Aorta (tissue), 5 donors: Measurements from ENCODE around the gene SURF4. TPM values are rescaled to one million over a fixed set of nuclear protein-coding genes. Genes with fewer than 3 reads are reported as not detected.
"Not testable (repeated sequence)": the region's sequence is repeated elsewhere in the genome, so short reads cannot be mapped to it uniquely, and the experiment has no call there.

Experiments used
- ATAC-seq: fragments of 200-7000 bp; cut with Tn5 transposase; one replicate; pipeline ENCODE4 v1.9.1; 2022; ENCODE audit warnings: moderate library complexity; ENCODE audit not compliant: low FRiP score
- DNase-seq, 2 donors: peaks; one replicate each; pipeline ENCODE4 v3.0.0-alpha.2; 2020
- H3K27ac ChIP-seq, 2 donors: one replicate each; pipeline ENCODE4 v1.5.1; 2013; ENCODE audit warnings: low read length in 2 of 2, mild to moderate bottlenecking in 2 of 2, moderate library complexity in 2 of 2, control low read depth in 1 of 2, inconsistent platforms in 1 of 2, low read depth in 1 of 2
- H3K27me3 ChIP-seq, 2 donors: one replicate each; pipeline ENCODE4 v1.6.1; 2013; ENCODE audit warnings: control low read depth in 1 of 2, low read length in 1 of 2, mild to moderate bottlenecking in 1 of 2, moderate library complexity in 1 of 2; ENCODE audit not compliant: insufficient read depth in 2 of 2, control insufficient read depth in 1 of 2
- H3K36me3 ChIP-seq, 2 donors: one replicate each; pipeline ENCODE4 v1.6.1; 2013; ENCODE audit warnings: control low read depth in 1 of 2, low read length in 1 of 2, mild to moderate bottlenecking in 1 of 2; ENCODE audit not compliant: insufficient read depth in 2 of 2, control insufficient read depth in 1 of 2
- H3K4me1 ChIP-seq, 2 donors: one replicate each; pipeline ENCODE4 v1.6.1; 2013; ENCODE audit warnings: low read length in 2 of 2, control low read depth in 1 of 2, mild to moderate bottlenecking in 1 of 2, moderate library complexity in 1 of 2; ENCODE audit not compliant: insufficient read depth in 2 of 2, control insufficient read depth in 1 of 2
- H3K4me3 ChIP-seq, 2 donors: one replicate each; pipeline ENCODE4 v1.5.1; 2013; ENCODE audit warnings: low read length in 2 of 2, control low read depth in 1 of 2, mild to moderate bottlenecking in 1 of 2
- H3K9me3 ChIP-seq: one replicate; pipeline ENCODE4 v1.6.1; 2013; ENCODE audit warnings: mild to moderate bottlenecking, low read length; ENCODE audit not compliant: control insufficient read depth
- whole genome bisulfite sequencing, 2 donors: extraction: QIAGEN DNeasy Blood & Tissue Kit; methylation state at CpG; one replicate each; pipeline ENCODE4 v1.1.7; 2013; 5-methylcytosine and 5-hydroxymethylcytosine counted together
- intact Hi-C, 2 donors: fragments of 100-400 bp; cut with DNase I; formaldehyde crosslinking; loops; one replicate each; pipeline versions ENCODE4 v1.14.2 to v1.15.0; 2022
- polyA plus RNA-seq, 2 donors: library from polyadenylated mRNA; stranded (reverse); fragments of 200-250 nt; gene quantifications; one replicate each; pipeline ENCODE4 v1.2.3, GENCODE V29; 2013
- total RNA-seq, 2 donors: library from RNA; stranded (reverse); fragmentation: NEBNext Ultra II Directional; extraction: Animal tissue kit (Norgen Biotek cat#: 25700); gene quantifications; one replicate each; pipeline ENCODE4 v1.2.1, GENCODE V29; 2021
- donor health status: healthy with polysubstance abuse.
- donor health status: Bipolar disorder and iron deficiency.
- donor health status: DM: no; HTN: no; CAD: no.
- donor health status: DM: no; HTN: no; CAD: no.
- donor health status: DM: yes; HTN: yes; CAD: no.

Gene SURF4
- total and polyA plus RNA-seq, 4 donors = 42.3 to 123 (median 92.7) TPM

DNA sequence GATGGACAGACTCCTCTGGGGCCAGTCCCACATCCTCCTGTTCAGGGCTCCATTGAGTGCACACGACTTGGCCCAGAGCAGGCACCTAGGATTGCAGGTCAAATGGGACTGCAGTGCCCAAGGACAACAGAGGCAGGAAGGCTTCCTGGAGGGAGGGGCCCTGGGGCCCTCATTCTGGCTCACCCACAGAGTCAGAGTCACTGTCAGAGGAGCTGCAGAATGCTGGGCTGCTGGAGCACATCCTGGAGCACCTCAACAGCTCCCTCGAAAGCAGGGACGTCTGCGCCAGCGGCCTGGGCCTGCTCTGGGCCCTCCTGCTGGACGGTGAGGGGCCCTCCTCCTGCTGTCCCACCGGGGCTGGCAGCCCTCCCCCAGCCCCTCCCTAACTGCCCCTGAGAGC is 26.8 kb upstream of the SURF4 start:
- no peaks in the 10 kb centered on the region for H3K4me1 ChIP-seq
- no peaks in the 10 kb centered on the region for H3K9me3 ChIP-seq
- H3K36me3 ChIP-seq = peaks cover 0 to 1% of the 10 kb centered on the region in 2 donors
- ATAC-seq = no peak
- intact Hi-C loops = no loop called here
- H3K27ac ChIP-seq = no peak overlapping the region
- WGBS, 2 donors = 69 to 74% methylated on average over 7 of the region's 7 CpGs
- H3K27me3 ChIP-seq = no peaks in the 10 kb centered on the region
- DNase-seq = no peak
- no peak overlapping the region for H3K4me3 ChIP-seq

DNA sequence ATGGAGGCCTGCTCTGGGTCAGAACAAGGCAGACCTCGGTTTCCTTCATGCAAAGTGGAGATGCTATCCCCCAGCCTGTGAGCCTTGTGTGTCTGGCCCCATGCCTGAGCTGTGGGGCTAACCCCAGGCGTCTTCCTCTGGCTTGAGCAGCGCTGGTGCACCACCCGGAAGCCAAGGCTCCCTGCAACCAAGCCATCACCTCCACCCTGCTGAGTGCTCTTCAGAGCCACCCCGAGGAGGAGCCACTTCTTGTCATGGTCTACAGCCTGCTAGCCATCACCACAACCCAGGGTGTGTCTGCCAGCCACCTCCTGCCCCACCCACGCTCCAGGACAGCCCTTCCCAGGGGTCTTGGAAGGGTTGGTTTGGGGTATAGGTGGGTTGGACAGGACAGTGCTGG is 25.7 kb upstream of the SURF4 start:
- intact Hi-C loops = no loop called here
- H3K9me3 ChIP-seq = no peaks in the 10 kb centered on the region
- no peak overlapping the region for H3K4me3 ChIP-seq
- WGBS, 2 donors = 82 to 90% methylated on average over 6 of the region's 6 CpGs
- no peak overlapping the region for H3K27ac ChIP-seq
- ATAC-seq (no peak), DNase-seq (no peak)
- H3K27me3 ChIP-seq = no peaks in the 10 kb centered on the region
- no peaks in the 10 kb centered on the region for H3K4me1 ChIP-seq
- H3K36me3 ChIP-seq = no peaks in the 10 kb centered on the region

DNA sequence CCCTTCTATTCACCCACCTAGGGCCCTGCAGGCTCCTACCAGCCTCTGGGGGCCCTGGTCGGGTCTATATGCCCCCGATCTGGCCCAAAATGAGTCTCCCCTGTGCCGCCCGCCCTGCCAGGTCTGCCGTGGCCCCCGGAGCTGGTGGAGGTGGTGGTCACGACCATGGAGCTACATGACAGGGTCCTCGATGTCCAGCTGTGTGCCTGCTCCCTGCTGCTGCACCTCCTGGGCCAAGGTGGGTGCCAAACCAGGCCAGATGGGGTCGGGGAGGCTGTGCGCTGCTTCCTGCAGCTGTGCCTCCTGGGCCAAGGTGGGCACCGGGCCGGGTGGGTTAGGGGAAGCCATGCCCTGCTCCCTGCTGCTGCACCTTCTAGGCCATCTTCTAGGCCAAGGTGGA is 24.4 kb upstream of the SURF4 start:
- whole genome bisulfite sequencing, 2 donors = 88 to 90% methylated on average over 12 of the region's 12 CpGs
- Histone ChIP-seq H3K27me3 (no peaks in the 10 kb centered on the region), H3K4me3 (no peak overlapping the region), H3K4me1 (no peaks in the 10 kb centered on the region), H3K36me3 (no peaks in the 10 kb centered on the region), H3K27ac (no peak overlapping the region), H3K9me3 (no peaks in the 10 kb centered on the region)
- ATAC-seq (no peak), DNase-seq (no peak)
- intact Hi-C loops = no loop called here

DNA sequence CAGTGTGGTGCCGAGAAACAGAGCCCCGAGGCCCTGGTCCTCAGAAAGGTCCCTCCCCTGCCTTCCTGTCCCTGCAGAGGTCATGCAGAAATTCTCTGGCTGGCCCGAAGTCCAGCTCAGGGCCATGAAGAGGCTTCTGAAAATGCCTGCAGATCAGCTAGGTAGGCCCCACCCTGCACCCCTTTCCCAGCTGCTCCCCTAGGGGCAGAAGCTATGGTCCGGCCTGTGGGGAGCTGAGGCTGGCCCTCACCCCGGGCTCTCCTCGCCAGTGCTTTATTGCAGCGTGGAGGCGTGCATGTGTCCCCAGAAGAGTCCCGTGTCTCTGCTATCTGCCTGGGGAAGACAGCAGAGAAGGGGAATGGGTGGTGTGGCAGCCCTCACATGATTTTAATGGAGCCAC is 22.0 kb upstream of the SURF4 start:
- Histone ChIP-seq H3K9me3 (no peaks in the 10 kb centered on the region), H3K4me1 (no peaks in the 10 kb centered on the region), H3K4me3 (no peak overlapping the region), H3K36me3 (no peaks in the 10 kb centered on the region), H3K27ac (no peak overlapping the region), H3K27me3 (no peaks in the 10 kb centered on the region)
- ATAC-seq (no peak), DNase-seq (no peak)
- WGBS, 2 donors = 65 to 73% methylated on average over 9 of the region's 9 CpGs
- intact Hi-C loops = no loop called here

DNA sequence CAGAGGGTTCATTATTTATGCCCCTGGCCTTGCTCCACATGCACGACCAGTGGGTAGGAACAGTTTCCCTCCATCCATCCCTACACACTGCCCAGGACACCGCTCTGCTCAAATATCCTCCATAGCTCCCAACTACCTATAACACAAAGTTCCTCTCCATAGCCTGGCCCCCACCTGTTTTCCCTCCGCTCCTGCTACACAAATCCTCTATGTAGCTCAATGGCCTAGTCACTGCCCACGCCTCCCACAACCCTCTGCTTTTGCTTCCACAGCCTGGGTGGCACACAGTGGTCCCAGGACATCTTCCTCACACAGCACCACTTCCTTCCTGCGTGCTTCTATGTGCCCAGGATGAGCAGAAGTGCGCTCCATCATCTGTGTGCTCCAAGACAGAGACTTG is 21.5 kb upstream of the SURF4 start:
- Histone ChIP-seq H3K4me3 (no peak overlapping the region), H3K27ac (no peak overlapping the region), H3K4me1 (no peaks in the 10 kb centered on the region), H3K36me3 (no peaks in the 10 kb centered on the region), H3K27me3 (no peaks in the 10 kb centered on the region), H3K9me3 (no peaks in the 10 kb centered on the region)
- DNase-seq (no peak), ATAC-seq (no peak)
- WGBS, 2 donors = 79 to 80% methylated on average over 6 of the region's 6 CpGs
- intact Hi-C loops = no loop called here

DNA sequence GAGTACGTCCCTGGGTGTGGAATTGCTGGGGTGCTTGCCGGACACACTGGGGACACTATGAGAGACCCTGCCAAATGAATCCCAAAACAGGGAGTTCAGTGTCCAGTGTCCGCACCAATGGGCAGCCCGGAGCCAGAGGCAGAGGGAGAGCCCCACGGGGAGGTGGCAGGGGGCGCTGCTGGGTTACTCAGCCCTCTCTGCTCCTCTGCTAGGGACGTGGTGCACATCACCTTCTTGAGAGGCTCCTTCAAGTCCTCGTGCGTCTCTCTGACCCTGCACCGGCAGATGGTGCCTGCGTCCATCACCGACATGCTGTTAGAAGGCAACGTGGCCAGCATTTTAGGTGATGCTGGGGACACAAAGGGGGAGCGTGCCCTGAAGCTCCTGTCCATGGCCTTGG is 21.1 kb upstream of the SURF4 start:
- Histone ChIP-seq H3K27ac (no peak overlapping the region), H3K4me3 (no peak overlapping the region)
- no peak for ATAC-seq

DNA sequence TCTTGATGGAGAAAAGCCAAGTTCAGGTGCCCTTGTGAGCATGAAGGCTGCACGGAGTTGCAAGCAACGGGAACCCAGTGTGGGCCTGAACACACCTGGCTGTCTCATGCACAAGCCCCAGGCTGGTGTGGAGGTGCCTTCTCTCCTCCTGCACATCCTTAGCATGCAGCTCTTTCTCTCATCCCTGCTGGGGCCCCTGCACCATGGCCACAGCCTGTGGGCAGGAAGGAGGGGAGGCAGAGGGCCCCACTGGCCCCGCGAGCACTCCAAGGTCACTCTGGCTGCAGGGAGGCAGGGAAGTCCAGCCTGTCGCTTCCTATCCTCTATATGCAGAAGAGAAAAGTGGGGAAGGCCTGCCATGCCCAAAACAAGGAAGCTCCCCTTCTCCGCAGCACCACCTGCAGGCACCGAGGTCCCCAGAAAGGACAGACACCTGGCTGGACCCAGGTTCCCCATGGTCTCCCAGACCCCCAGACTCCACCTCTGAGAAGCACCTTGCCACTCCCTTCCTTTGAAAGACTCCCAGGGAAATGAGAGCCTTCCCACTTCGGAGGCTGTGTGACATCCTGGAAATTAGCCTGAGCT is 18.9 kb upstream of the SURF4 start:
- Histone ChIP-seq H3K27ac (no peak overlapping the region), H3K36me3 (no peaks in the 10 kb centered on the region), H3K9me3 (no peaks in the 10 kb centered on the region), H3K4me3 (no peak overlapping the region), H3K27me3 (no peaks in the 10 kb centered on the region), H3K4me1 (no peaks in the 10 kb centered on the region)
- WGBS, 2 donors = 46 to 54% methylated on average over 8 of the region's 8 CpGs
- intact Hi-C loops = no loop called here
- no peak for DNase-seq
- ATAC-seq = no peak

More for the DNA sequence above, 21.1 kb upstream of the SURF4 start:
- no peaks in the 10 kb centered on the region for H3K27me3 ChIP-seq
- WGBS, 2 donors = 25 to 26% methylated on average over 13 to 14 of the region's 14 CpGs
- no peaks in the 10 kb centered on the region for H3K4me1 ChIP-seq
- DNase-seq = no peak
- no peaks in the 10 kb centered on the region for H3K9me3 ChIP-seq
- H3K36me3 ChIP-seq = no peaks in the 10 kb centered on the region
- intact Hi-C loops = no loop called here

DNA sequence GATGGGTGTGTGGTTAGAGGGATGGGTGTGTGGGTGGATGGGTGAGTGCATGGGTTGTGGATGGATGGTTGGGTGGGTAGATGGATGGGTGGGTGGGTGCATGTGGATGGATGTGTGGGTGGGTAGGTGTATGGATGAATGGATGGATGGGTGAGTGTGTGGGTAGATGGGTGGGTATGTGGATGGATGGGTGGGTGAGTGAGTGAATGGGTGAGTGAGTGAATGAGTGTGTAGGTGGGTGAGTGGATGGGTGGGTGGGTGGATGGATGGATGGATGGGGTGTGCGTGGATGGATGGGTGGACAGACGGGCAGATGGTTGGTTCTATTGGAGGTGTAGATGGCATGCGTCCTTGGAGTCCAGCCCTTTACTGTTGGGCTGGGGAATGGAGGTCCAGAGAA is 17.5 kb upstream of the SURF4 start:
- no peaks in the 10 kb centered on the region for H3K27me3 ChIP-seq

DNA sequence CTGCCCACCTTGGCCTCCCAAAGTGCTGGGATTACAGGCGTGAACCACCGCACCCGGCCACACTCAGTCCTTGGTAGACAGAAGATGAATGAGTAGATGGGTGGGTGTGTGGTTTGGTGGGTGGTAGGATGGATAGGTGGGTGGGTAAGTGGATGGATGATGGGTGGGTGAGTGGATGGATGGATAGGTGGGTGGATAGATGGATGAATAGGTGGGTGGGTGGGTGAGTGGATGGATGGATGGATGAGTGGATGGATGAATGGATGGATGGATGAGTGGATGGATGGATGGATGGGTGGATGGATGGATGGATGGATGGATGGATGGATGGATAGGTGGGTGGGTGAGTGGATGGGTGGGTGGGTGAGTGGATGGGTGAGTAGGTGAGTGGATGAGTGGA is 16.4 kb upstream of the SURF4 start:
- H3K4me3 ChIP-seq, H3K27me3 ChIP-seq, H3K27ac ChIP-seq, H3K9me3 ChIP-seq, intact Hi-C loops, ATAC-seq, DNase-seq, H3K36me3 ChIP-seq, H3K4me1 ChIP-seq: not testable (repeated sequence)
- WGBS, 2 donors = 95 to 96% methylated on average over 3 of the region's 3 CpGs

More for the DNA sequence above, 17.5 kb upstream of the SURF4 start:
- no peaks in the 10 kb centered on the region for H3K4me1 ChIP-seq
- intact Hi-C loops = no loop called here
- DNase-seq = no peak
- no peaks in the 10 kb centered on the region for H3K36me3 ChIP-seq
- no peak for ATAC-seq
- no peak overlapping the region for H3K4me3 ChIP-seq
- 85 to 89% methylated on average over 3 of the region's 3 CpGs for WGBS, 2 donors
- H3K9me3 ChIP-seq = no peaks in the 10 kb centered on the region
- H3K27ac ChIP-seq = no peak overlapping the region
